GM06990 (cell line): ENCODE measurements around the gene FHAD1.

Experiments
- DNase-seq: peaks from one replicate; pipeline ENCODE4 v3.0.0-alpha.2; 2011; ENCODE audit not compliant: insufficient read length; ENCODE audit errors: extremely low read depth
- H3K27me3 ChIP-seq: replicated peaks from 2 replicates; pipeline ENCODE4 v1.6.0; 2011; ENCODE audit warnings: low read length; ENCODE audit not compliant: control insufficient read depth, insufficient read depth
- H3K36me3 ChIP-seq: 2 replicates; pipeline ENCODE4 v1.5.1; 2011; ENCODE audit warnings: low read length; ENCODE audit not compliant: control insufficient read depth, insufficient read depth
- H3K4me3 ChIP-seq: replicated peaks from 2 replicates; pipeline ENCODE4 v1.5.1; 2011; ENCODE audit warnings: low read depth, mild to moderate bottlenecking, control low read depth, low read length
- CTCF ChIP-seq: IDR thresholded peaks from 2 replicates; pipeline ENCODE4 v1.5.1; 2011; ENCODE audit warnings: low read length, control low read depth, mild to moderate bottlenecking, inconsistent platforms; ENCODE audit not compliant: insufficient read depth, poor library complexity, severe bottlenecking

Gene FHAD1

DNA sequence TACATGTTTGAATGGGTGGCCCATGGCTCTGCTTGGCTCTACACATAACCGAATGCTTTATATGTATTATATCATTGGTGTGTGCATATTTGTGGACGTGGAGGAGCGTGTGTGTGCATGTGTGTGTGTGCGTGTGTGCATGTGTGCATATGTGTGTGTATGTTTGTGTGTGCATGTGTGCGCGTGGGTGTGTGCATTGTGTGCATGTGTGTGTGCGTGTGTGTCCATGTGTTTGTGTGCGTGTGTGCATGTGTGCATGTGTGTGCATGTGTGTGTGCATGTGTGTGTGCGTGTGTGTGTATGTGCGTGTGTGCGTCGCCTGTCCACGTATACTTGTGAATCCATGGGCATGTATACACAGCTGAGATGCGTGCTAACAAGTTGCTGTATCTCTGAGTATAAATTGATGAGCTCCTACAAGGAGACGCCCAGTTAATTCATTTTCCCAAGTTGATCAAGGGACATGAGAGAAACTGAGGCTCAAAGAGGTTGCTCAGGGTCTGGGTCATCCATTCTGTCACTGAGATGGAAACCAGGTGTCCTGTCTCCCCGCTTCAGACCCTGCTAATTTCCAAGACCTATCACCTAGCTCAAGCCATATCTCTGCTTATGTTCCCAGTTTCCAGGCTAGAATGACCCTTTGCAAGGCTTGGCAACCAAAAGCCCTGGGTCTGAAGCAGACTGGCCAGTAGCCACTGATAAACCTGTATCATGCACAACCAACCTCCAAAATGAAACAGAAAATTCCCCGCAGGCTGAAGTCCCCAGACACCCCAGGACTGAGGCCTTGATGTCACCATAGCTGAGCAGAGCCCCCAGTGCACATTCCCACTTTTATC, 188.4 kb downstream of the FHAD1 start:
- TF ChIP-seq CTCF = no peak
- no peak for DNase-seq
- Histone ChIP-seq H3K27me3 (no peaks in the 10 kb centered on the region), H3K36me3 (peaks cover 2% of the 10 kb centered on the region), H3K4me3 (no peak overlapping the region)

DNA sequence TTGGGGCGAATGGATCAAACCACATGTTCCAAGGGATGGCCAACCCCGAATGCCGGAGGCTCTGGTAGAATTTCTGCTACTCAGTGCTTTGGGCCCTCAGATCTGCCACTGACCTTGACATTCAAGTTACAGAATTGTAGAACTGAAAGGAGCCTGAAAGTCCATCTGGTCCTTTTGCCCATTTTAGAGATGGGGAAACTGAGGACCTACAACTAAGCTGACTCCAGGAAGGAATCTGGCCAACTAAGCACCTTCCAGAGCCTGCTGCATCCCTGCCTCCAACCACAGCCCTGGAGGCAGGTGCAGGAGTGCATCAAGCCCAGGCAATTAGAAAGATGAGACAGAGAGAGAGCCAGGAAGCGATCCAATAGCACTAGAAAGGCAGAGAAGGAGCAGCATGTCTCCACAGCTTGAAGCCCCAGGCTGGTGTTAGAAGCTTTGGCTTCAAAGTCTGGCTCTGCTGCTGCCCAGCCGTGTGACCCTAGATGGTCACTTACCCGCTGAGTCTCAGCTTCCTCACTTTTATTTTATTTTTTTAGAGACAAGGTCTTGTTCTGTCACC, 189.9 kb downstream of the FHAD1 start:
- no peaks in the 10 kb centered on the region for H3K36me3 ChIP-seq
- H3K4me3 ChIP-seq = no peak overlapping the region
- TF ChIP-seq CTCF = no peak
- DNase-seq = no peak
- no peaks in the 10 kb centered on the region for H3K27me3 ChIP-seq

- no peaks in the 10 kb centered on the region for H3K36me3 ChIP-seq
- H3K27me3 ChIP-seq = no peaks in the 10 kb centered on the region
- DNase-seq = no peak
- no peak overlapping the region for H3K4me3 ChIP-seq
- TF ChIP-seq CTCF = no peak
Measured at GRCh38 chr1:15439325-15439724, 192.3 kb downstream of the FHAD1 start.

DNA sequence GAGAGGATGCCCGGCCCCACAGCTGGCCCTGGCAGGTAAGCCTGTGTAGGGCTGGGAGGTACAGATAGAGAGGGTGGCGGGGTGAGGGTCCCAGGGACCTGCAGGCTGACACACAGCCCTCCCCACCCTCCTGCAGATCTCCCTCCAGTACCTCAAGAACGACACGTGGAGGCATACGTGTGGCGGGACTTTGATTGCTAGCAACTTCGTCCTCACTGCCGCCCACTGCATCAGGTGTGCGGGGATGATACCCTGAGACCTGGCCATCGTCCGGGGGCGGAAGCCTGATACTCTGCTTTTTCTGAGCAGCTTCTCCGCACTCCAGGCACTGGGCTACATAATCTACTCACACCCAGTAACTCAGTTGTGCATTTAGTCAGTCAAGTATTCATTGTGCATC, 193.3 kb downstream of the FHAD1 start:
- DNase-seq = no peak

DNA sequence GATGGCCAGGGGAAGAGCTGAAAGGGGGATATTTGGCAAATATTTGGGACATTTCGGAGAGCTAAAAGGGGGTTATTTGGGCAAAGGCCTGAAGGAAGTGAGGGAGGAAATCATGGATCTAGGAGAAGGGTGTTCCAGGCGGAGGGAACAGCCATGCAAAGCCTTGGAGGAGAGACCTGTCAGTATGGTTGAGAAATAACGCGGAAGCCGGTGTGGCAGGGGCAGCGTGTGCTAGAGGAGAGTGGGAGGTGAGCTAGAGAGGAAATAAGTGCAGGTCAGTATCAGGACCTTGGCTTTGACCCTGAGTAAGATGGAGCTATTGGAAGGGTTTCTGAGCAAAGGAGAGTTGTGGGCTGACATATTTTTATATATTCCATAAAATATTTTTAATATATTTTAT, 194.2 kb downstream of the FHAD1 start:
- Histone ChIP-seq H3K4me3 (no peak overlapping the region), H3K36me3 (no peaks in the 10 kb centered on the region), H3K27me3 (no peaks in the 10 kb centered on the region)
- TF ChIP-seq CTCF = no peak
- no peak for DNase-seq

More for the DNA sequence above, 193.3 kb downstream of the FHAD1 start:
- H3K4me3 ChIP-seq = no peak overlapping the region
- H3K36me3 ChIP-seq = no peaks in the 10 kb centered on the region
- no peak for TF ChIP-seq CTCF
- H3K27me3 ChIP-seq = no peaks in the 10 kb centered on the region
